ENCODE data around the gene CMTM3. TPM values are rescaled to one million over a fixed set of nuclear protein-coding genes. Genes with fewer than 3 reads are reported as not detected.

The CMTM3 gene
- total RNA-seq, 1 donor from 2014 or later, result 104 TPM

- no peak for TF ChIP-seq CTCF (IDR thresholded peaks at IDR 0.05)
- Mint-ChIP-seq H3K9me3 (ENCODE audit: unreplicated experiment) (no peaks in the 10 kb centered on the region), H3K27me3 (ENCODE audit: unreplicated experiment) (peaks cover 3% of the 10 kb centered on the region), H3K4me3 (ENCODE audit: unreplicated experiment) (no peak overlapping the region), H3K4me1 (ENCODE audit: unreplicated experiment) (peaks cover 12% of the 10 kb centered on the region), H3K36me3 (ENCODE audit: unreplicated experiment) (no peaks in the 10 kb centered on the region), H3K27ac (ENCODE audit: unreplicated experiment) (no peak overlapping the region)
- DNase-seq (ENCODE audit: extremely low spot score, unreplicated experiment), result no peak
These were observed 18.8 kb upstream of the CMTM3 start for GRCh38 chr16:66585481-66586239.

DNA sequence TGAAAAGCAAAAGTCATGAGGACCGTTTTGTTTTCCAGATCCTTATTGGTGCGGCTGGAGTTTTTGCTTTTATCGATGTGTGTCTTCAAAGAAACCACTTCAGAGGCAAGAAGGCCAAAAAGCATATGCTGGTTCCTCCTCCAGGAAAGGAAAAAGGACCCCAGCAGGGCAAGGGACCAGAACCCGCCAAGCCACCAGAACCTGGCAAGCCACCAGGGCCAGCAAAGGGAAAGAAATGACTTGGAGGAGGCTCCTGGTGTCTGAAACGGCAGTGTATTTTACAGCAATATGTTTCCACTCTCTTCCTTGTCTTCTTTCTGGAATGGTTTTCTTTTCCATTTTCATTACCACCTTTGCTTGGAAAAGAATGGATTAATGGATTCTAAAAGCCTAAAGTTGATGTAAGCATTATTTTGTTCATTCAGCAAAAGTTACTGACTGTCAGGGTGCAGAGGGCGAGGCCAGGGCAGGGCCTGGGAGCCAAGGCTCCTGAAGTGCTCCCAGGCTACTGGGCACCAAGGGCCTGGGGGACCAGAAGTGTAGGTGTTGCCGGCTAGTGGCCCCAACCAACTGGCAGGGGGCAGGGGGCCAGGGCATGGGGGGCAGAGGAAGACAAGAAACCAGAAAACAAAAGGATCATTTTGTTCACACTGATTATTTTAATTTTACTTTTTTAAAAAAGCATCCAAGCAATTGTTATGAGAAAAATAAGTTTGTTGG lies 16.5 kb upstream of the CMTM3 start:
- no peak for DNase-seq (ENCODE audit: extremely low spot score, unreplicated experiment)
- no peaks in the 10 kb centered on the region for H3K4me1 Mint-ChIP-seq (ENCODE audit: unreplicated experiment)
- H3K27ac Mint-ChIP-seq (ENCODE audit: unreplicated experiment), result no peak overlapping the region

GRCh38 chr16:66588981-66589713 lies 15.4 kb upstream of the CMTM3 start:
- H3K27ac Mint-ChIP-seq (ENCODE audit: unreplicated experiment), result no peak overlapping the region
- H3K9me3 Mint-ChIP-seq (ENCODE audit: unreplicated experiment), result no peaks in the 10 kb centered on the region
- TF ChIP-seq CTCF (IDR thresholded peaks at IDR 0.05), result peak; percentile 47
- no peak overlapping the region for H3K4me3 Mint-ChIP-seq (ENCODE audit: unreplicated experiment)
- H3K27me3 Mint-ChIP-seq (ENCODE audit: unreplicated experiment), result peaks cover 6% of the 10 kb centered on the region
- no peaks in the 10 kb centered on the region for H3K36me3 Mint-ChIP-seq (ENCODE audit: unreplicated experiment)
- no peak for DNase-seq (ENCODE audit: extremely low spot score, unreplicated experiment)
- H3K4me1 Mint-ChIP-seq (ENCODE audit: unreplicated experiment), result no peaks in the 10 kb centered on the region

More for the DNA sequence above, 16.5 kb upstream of the CMTM3 start:
- no peak for TF ChIP-seq CTCF (IDR thresholded peaks at IDR 0.05)
- H3K4me3 Mint-ChIP-seq (ENCODE audit: unreplicated experiment), result no peak overlapping the region
- H3K9me3 Mint-ChIP-seq (ENCODE audit: unreplicated experiment), result no peaks in the 10 kb centered on the region
- no peaks in the 10 kb centered on the region for H3K36me3 Mint-ChIP-seq (ENCODE audit: unreplicated experiment)
- H3K27me3 Mint-ChIP-seq (ENCODE audit: unreplicated experiment), result peaks cover 6% of the 10 kb centered on the region

- TF ChIP-seq CTCF (IDR thresholded peaks at IDR 0.05), result no peak
These were observed 14.2 kb upstream of the CMTM3 start for GRCh38 chr16:66590322-66590721.

DNA sequence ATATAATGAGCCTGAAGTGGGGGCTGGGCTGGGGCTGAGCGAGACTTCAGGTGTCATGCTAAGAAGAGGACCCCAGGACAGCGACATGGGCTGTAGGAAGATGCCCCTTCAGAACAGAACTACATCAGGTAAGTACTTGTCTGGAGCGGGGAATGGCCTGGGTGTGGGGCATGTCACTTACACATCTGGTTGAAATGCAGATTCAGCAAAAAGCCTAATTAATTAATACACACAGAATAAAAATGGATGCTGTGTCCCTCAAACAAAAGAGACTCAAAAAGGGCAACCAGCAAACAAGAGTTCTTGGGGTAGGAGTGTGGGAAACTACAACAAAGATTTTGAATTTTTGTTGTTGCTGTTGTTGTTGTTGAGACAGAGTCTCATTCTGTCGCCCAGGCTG lies 13.5 kb upstream of the CMTM3 start:
- Mint-ChIP-seq H3K27me3 (ENCODE audit: unreplicated experiment) (peaks cover 6% of the 10 kb centered on the region), H3K36me3 (ENCODE audit: unreplicated experiment) (no peaks in the 10 kb centered on the region), H3K9me3 (ENCODE audit: unreplicated experiment) (no peaks in the 10 kb centered on the region), H3K4me1 (ENCODE audit: unreplicated experiment) (no peaks in the 10 kb centered on the region), H3K27ac (ENCODE audit: unreplicated experiment) (no peak overlapping the region), H3K4me3 (ENCODE audit: unreplicated experiment) (no peak overlapping the region)
- no peak for DNase-seq (ENCODE audit: extremely low spot score, unreplicated experiment)
- no peak for TF ChIP-seq CTCF (IDR thresholded peaks at IDR 0.05)

More at GRCh38 chr16:66590322-66590721, 14.2 kb upstream of the CMTM3 start:
- Mint-ChIP-seq H3K36me3 (ENCODE audit: unreplicated experiment) (no peaks in the 10 kb centered on the region), H3K27ac (ENCODE audit: unreplicated experiment) (no peak overlapping the region), H3K4me1 (ENCODE audit: unreplicated experiment) (no peaks in the 10 kb centered on the region), H3K27me3 (ENCODE audit: unreplicated experiment) (peaks cover 6% of the 10 kb centered on the region), H3K4me3 (ENCODE audit: unreplicated experiment) (no peak overlapping the region), H3K9me3 (ENCODE audit: unreplicated experiment) (no peaks in the 10 kb centered on the region)
- no peak for DNase-seq (ENCODE audit: extremely low spot score, unreplicated experiment)
